ENCODE data around the gene SLC25A22. TPM values are rescaled to one million over a fixed set of nuclear protein-coding genes. Genes with fewer than 3 reads are reported as not detected.

SLC25A22 gene
- total RNA-seq, 2 experiments from 2014 or later, result 9.1 to 11.1 TPM

- H3K4me3 Mint-ChIP-seq, result no peak overlapping the region
- intact Hi-C loops (cut with DNase I, micrococcal nuclease), result no loop called here
- no peaks in the 10 kb centered on the region for H3K27me3 ChIP-seq (ENCODE audit: control insufficient read depth in 1 of 2, insufficient read depth in 2 of 2, low read length in 2 of 2)
- H3K36me3 Mint-ChIP-seq (ENCODE audit: low read depth), result peaks cover 3% of the 10 kb centered on the region
- no peaks in the 10 kb centered on the region for H3K9me3 ChIP-seq (ENCODE audit: control insufficient read depth in 1 of 2, insufficient read depth in 1 of 2, low read length in 2 of 2)
- H3K4me1 Mint-ChIP-seq (ENCODE audit: low read depth), result peaks cover 11% of the 10 kb centered on the region
- ChIA-PET CTCF (no interaction called here), POLR2A (interaction anchor here (1.4 kb wide), 1 partner anchor 36 kb away, joined by 4 read pairs; no protein-coding TSS in a partner anchor)
- H3K4me3 ChIP-seq (ENCODE audit: low read length), result no peak overlapping the region
- peaks cover 32% of the 10 kb centered on the region for H3K36me3 ChIP-seq (ENCODE audit: insufficient read depth, low read length)
- no peaks in the 10 kb centered on the region for H3K27me3 Mint-ChIP-seq
- TF ChIP-seq CTCF (IDR thresholded peaks at IDR 0.05), result no peak
- DNase-seq, result no peak
- H3K9me3 Mint-ChIP-seq, result no peaks in the 10 kb centered on the region
- no peak for ATAC-seq (ENCODE audit: poor library complexity)
- H3K27ac Mint-ChIP-seq, result no peak overlapping the region
- no peak overlapping the region for H3K27ac ChIP-seq (ENCODE audit: low read depth in 1 of 2, low read length in 2 of 2)
- H3K4me1 ChIP-seq (ENCODE audit: insufficient read depth, low read length), result peaks cover 38% of the 10 kb centered on the region
Measured at GRCh38 chr11:773830-774229, 24.3 kb downstream of the SLC25A22 start.

GRCh38 chr11:773425-773824, 24.7 kb downstream of the SLC25A22 start:
- Mint-ChIP-seq H3K4me1 (ENCODE audit: low read depth) (peaks cover 11% of the 10 kb centered on the region), H3K27ac (no peak overlapping the region)
- no peak for TF ChIP-seq CTCF (IDR thresholded peaks at IDR 0.05)

GRCh38 chr11:772429-773390, 25.4 kb downstream of the SLC25A22 start:
- Histone ChIP-seq H3K27ac (ENCODE audit: low read depth in 1 of 2, low read length in 2 of 2) (no peak overlapping the region), H3K36me3 (ENCODE audit: insufficient read depth, low read length) (peaks cover 32% of the 10 kb centered on the region), H3K4me3 (ENCODE audit: low read length) (no peak overlapping the region), H3K27me3 (ENCODE audit: control insufficient read depth in 1 of 2, insufficient read depth in 2 of 2, low read length in 2 of 2) (no peaks in the 10 kb centered on the region), H3K4me1 (ENCODE audit: insufficient read depth, low read length) (peaks cover 27% of the 10 kb centered on the region), H3K9me3 (ENCODE audit: control insufficient read depth in 1 of 2, insufficient read depth in 1 of 2, low read length in 2 of 2) (no peaks in the 10 kb centered on the region)
- Mint-ChIP-seq H3K36me3 (ENCODE audit: low read depth) (peaks cover 3% of the 10 kb centered on the region), H3K9me3 (no peaks in the 10 kb centered on the region), H3K27ac (no peak overlapping the region), H3K4me3 (no peak overlapping the region), H3K4me1 (ENCODE audit: low read depth) (peaks cover 11% of the 10 kb centered on the region), H3K27me3 (no peaks in the 10 kb centered on the region)
- no peak for ATAC-seq (ENCODE audit: poor library complexity)
- intact Hi-C loops (cut with DNase I, micrococcal nuclease), result no loop called here
- DNase-seq, result peak in 1 of 14 experiments; percentile 24
- CTCF ChIA-PET, result no interaction called here
- no peak for TF ChIP-seq CTCF (IDR thresholded peaks at IDR 0.05)
- POLR2A ChIA-PET, result no interaction called here

More at GRCh38 chr11:773425-773824, 24.7 kb downstream of the SLC25A22 start:
- Histone ChIP-seq H3K4me1 (ENCODE audit: insufficient read depth, low read length) (peaks cover 34% of the 10 kb centered on the region), H3K36me3 (ENCODE audit: insufficient read depth, low read length) (peaks cover 32% of the 10 kb centered on the region), H3K4me3 (ENCODE audit: low read length) (no peak overlapping the region), H3K27ac (ENCODE audit: low read depth in 1 of 2, low read length in 2 of 2) (no peak overlapping the region), H3K27me3 (ENCODE audit: control insufficient read depth in 1 of 2, insufficient read depth in 2 of 2, low read length in 2 of 2) (no peaks in the 10 kb centered on the region), H3K9me3 (ENCODE audit: control insufficient read depth in 1 of 2, insufficient read depth in 1 of 2, low read length in 2 of 2) (no peaks in the 10 kb centered on the region)
- ATAC-seq (ENCODE audit: poor library complexity) (no peak), DNase-seq (no peak)
- intact Hi-C loops (cut with DNase I, micrococcal nuclease), result no loop called here
- no peaks in the 10 kb centered on the region for H3K9me3 Mint-ChIP-seq
- POLR2A ChIA-PET, result no interaction called here
- H3K27me3 Mint-ChIP-seq, result no peaks in the 10 kb centered on the region
- CTCF ChIA-PET, result no interaction called here
- peaks cover 3% of the 10 kb centered on the region for H3K36me3 Mint-ChIP-seq (ENCODE audit: low read depth)
- no peak overlapping the region for H3K4me3 Mint-ChIP-seq
